HG03460 (cell line): Measurements from ENCODE around the gene PHIP.
"Not testable (repeated sequence)": the region's sequence is repeated elsewhere in the genome, so short reads cannot be mapped to it uniquely, and the experiment has no call there.

Source experiments
- ATAC-seq: cut with Tn5 transposase; IDR thresholded peaks from one replicate; pipeline ENCODE4 v1.9.1; 2021; ENCODE audit not compliant: unreplicated experiment

The PHIP gene

DNA sequence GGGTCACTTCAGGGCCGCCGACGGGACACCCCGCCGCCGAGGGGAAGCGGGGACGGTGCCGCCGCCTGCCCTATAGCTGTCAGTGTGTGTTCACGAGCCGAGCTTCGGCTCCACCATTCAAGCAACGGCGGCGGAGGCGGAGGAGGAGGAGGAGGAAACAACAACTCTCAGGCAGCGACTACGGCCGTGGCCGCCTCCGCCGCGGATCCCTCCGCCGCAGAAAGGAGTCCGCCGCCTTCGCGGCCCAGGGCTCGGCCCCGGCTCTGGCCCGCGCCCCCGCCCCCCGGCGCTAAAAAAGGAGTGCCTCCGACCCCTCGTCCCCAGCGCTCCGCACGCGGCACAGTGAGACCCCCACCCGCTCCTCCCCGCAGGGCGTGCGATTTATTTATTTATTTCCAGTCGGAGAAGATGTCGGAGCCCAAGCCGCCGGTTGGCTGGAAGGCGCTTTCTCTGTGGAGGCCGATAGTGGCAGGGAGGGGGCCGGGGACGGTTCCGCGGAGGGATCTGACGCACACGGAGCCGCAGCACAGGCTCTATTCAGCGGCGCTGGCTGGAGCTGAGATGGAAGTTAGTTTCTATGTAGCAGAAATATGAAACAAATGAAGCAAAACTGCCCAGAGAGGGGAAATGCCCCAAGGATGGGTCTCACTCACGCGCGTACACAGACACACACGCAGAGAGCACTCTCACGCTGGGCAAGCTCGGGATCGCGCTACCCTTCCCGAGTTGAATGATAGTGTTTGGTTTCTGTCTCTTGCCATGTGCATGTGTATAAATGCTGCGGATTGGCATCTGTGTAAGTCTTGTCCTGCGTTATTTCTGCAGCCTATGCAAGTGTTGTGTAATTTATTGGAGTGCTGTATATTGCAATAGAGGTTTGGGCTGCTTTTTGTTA, at the start of gene PHIP:
Gene PHIP, minus strand, starts transcription at position 180 of the 895 bp plus-strand sequence. CDS start 186 bp downstream, outside the sequence.
- ATAC-seq, result peak; percentile 66

DNA sequence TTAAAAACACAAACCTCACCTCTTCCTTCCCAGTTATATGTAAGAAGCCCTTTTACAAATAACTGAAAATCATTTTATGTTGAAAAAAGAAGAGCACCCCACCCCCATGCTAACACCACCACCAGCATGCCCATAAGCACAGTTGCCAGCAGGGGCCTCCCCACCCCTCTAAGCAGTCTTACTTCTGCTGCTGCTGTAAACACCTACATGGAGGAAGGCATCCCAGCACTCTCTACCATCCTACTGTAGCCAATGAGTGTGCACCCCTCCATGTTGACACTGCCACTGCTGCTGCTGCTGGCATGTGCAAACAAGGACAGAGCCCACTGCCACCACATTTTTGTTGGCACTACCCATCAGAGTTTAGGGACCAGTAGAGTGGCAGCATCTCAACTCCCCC, 49.6 kb upstream of the PHIP start:
- ATAC-seq, result no peak

DNA sequence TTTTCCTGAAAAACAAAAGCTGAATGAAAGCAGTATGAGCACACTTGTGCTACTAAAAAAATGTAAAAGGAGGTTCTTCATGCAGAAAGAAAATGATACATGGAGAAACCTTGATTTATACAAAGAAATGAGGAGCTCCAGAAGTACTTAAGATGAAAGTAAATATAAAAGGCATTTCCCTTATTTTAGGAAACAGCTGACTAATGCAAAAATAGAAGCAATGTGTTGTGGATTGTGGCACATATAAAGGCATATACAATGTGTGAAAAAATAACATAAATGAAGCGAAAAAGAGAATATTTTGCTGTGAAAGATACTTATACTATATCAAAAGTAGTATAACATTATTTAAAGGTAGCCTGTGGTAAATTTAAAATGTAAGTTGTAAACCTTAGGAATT, 41.2 kb upstream of the PHIP start:
- ATAC-seq, result no peak

DNA sequence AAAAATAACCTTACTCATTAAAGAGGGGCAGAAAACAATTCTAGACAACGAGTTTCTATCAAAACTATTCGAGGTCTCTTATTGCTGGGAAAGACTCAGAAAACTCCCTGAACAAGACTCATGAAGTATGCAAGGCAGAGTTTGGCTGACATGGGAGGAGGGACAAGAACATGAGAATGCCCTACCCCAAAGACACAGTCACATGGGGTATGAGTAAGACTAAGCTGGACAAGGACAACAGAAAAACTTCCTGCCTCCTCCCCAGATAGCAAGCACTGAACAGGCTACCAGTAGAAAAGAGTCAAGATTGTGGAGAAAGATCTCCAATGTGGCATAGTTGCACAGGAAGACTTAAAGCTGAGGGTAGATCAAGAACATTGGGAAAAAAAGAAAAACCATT, 39.7 kb upstream of the PHIP start:
- no peak for ATAC-seq

DNA sequence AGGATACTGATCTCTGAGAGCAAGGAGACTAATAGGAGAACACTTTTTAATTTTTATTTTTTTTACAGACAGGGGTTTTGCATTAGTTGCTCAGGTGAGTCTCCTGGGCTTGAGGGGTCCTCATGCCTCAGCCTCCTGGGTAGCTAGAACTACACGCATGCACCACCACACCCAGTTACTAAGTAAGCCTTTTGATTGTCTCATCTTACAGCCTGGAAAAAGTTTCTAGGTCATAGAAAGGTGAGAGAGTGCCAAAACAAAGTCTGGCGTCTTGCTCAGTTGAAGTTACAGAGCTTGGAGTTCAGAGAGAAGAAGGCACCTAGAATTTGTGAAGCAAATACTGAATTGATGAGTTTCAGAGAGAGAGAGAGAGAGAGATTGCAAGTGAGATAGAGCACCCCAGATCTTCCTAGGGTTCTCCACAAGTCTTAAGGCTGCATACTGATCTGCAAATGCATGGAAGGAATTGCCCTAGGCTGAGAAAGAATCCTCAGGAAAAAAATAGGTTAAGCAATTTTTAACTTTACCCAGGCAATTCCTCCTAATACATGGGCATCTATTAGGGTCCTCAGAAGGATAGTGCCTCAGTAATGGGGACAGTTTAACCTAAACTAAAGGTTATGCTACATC, 37.6 kb upstream of the PHIP start:
- no peak for ATAC-seq

DNA sequence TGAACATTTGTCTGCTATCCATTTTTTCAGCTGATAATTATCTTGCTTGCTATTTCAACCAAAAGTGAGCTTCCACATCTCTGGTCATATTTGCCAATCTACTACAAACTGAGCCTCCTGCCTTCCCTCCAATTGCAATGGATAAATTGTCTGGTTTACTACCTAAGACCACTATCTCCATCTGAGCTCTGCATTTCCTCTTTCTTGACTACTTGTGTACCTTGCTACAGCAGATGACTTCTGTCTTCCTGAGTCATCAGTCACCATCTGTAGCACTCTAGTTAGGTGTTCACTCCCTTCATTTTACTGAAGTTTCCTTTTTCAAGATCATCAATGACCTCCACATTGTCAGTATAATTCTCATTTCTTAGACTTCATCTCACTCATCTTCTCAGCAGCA, 33.5 kb upstream of the PHIP start:
- ATAC-seq, result no peak

DNA sequence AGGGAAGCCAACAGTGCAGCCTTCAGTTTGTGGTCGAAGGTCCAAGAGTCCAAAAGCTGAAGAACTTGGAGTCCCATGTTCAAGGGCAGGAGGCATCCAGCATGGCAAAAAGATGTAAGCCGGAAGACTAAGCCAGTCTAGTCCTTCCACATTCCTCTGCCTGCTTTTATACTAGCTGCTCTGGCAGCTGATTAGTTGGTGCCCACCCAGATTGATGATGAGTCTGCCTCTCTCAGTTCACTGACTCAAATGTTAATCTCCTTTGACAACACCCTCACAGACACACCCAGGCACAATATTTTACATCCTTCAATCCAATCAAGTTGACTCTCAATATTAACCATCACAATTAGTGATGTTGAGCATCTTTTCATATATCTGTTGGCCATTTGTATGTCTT, 23.1 kb upstream of the PHIP start:
- ATAC-seq, result no peak

DNA sequence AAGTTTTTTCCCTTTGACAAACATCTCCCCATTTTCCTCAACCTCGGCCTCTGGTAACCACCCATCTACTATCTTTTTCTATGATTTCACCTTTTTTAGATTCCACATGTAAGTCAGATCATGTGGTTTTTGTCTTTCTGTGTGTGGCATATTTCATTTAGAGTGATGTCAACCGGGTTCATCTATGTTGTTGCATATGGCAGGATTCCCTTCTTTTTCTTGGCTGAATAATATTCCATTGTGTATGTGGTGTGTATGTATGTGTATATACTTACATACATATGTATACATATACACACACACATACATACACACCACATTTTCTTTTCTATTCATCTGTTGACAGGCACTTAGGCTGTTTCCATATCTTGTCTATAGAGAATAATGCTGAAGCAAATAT, 22.2 kb upstream of the PHIP start:
- no peak for ATAC-seq

DNA sequence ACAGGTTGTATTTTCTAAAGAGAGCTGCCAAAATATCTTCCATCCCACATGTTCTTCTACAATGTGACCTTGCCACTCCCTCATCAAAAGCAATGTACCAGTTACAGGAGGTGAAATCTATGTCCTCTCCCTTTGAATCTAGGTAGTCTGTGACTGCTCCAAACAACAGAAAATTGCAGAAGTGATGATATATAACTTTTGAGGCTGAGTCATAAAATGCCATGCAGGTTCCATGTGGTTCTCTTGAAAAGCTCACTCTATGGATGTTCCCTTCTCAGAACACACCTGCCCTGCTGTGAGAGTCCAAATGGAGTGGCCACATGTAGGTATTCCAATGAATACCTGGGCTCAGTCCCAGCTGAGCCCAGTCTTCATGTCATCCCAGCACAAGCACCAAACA, 16.9 kb upstream of the PHIP start:
- no peak for ATAC-seq

DNA sequence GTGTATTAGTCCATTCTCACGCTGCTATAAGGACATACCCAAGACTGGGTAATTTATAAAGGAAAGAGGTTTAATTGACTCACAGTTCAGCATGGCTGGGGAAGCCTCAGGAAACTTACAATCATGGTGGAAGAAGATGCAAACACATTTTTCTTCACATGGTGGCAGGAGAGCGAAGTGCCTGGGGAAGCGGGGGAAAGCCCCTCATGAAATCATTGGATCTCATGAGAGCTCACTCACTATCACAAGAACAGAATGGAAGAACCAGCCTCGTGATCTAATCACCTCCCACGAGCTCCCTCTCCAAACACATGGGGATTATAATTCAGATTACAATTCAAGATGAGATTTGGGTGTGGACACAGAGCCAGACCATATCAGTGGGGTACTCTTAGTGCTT, 13.7 kb upstream of the PHIP start:
- ATAC-seq, result not testable (repeated sequence)

DNA sequence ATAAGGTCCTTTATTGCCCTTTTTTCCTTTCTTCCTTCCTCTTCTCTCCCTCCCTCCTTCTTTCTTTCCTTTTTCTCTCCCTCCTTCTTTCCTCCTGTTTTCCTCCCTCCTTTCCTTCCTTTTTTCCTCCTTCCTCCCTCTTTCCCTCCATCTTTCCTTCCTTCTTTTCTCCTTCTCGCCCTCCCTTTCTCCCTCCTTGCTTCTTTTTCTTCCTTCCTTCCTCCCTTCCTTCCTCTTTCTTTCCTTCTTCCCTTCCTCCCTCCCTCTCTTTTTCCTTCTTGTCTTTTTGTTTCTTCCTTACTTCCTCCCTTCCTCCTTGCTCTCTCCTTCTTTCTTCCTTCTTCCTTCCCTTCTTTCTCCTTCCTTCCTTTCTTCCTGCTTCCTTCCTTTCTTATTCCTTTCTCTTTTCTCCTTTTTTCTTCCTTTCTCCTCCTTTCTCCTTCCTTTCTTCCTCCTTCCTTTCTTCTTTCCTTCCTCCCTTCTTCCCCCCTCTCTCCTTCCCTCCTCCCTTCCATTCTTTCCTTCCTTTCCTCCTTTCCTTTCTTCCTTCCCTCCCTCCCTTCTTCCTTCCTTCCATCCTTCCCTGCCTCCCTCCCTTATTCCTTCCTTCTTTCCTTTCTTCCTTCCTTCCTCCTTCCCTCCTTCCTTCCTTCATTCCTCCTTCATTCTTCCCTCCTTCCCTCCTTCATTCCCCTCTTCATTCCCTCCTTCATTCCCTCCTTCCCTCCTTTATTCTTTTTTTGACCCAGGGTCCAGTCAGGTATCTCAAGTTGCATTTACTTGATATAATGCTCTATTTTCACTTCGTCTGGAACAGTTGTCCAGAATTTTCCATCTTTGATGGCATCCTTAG, 11.7 kb upstream of the PHIP start:
- no peak for ATAC-seq

DNA sequence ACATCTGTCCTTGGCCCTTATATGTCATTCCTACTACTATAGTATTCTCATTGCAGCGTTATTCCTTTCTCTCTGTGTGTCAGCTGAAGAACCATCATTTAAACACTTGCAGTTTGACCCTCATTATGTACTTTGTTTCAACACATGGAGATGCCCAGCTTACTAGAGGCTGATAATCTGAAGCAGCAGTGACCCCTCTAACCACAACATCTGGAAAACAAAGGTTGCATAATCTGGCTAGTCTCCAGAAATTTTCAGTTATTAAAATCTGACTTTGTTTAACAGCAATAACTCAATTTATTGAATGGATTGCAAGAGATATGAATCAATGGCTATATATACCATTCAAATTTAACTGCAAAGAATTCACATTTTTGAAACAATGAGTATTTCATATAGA, 6.6 kb upstream of the PHIP start:
- ATAC-seq, result no peak

DNA sequence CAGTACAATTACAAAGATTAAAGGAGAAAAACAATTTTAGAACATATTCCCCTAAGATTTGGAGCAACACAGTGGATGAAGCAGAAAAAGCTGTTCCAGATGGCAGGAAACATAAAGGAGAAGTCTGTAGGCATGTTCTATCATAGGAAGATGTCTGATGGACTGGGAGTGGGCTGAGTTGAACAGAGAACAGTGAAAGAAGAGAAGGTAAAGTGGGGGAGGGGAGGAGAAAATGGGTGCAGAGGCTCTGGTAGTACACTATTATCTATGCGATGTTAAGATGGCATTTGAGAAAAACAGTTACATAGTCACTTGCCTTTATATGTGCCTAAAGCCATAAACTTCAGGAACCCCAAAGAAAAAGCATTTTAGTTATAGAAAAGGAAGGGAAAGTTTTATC, 4.2 kb upstream of the PHIP start:
- ATAC-seq, result no peak

DNA sequence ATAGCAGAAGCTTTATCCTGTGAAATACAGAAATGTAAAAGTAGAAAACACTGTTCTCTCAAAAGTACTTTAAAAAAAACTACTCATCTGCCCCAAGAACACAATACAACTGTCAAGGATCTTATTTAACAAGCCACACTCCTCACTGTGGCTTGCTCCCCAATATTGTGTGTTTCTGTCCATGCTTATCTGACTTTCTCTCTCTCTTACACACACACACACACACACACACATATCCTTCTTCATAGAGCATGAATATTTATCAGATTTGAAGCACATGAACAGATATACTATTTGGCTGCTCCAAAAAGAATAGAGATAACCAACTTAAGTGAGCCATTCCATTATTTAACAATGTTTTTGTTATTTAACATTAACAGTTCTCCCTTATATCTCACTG, 3.6 kb upstream of the PHIP start:
- no peak for ATAC-seq

DNA sequence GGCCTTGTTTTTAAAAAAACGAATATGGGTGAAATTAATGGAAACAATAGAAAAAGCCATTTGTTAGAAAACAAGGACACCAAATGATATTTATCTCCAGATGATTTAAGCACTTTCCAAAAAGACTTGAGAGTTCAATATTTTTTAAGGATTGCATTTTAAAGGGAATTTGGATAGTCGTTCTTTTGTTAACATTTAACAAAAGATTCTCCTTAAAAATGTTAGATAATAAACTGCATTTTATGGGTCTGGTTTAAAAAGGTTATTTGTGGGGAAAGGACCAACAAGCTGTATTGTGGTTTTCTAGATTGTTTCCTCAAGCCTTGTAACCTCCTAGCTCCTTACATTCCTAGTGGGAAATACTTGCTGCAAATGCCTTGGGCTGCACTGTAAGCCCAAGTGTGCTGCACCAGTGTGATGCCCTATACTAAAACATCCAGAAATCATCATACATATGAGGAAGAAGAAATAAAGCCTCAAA, 1.5 kb upstream of the PHIP start:
- no peak for ATAC-seq

DNA sequence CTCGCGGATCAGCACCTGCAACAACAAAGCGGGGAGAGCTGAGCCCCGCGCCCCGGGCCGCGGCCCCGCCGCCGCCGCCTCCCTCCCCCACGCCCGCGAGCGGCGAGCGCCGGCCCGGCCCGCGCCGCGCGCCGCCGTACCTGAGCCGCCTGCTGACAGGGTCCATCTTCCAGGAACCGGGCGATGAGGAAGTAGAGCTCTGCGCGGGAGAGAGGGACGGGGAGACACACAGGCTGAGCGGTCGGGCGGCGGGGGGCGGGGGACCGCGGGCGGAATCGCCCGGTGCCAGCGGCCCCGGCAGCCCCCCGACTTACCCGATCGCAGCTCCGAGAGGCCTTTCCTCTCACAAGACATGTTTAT, 359 bp downstream of the PHIP start:
- peak; percentile 24 for ATAC-seq

DNA sequence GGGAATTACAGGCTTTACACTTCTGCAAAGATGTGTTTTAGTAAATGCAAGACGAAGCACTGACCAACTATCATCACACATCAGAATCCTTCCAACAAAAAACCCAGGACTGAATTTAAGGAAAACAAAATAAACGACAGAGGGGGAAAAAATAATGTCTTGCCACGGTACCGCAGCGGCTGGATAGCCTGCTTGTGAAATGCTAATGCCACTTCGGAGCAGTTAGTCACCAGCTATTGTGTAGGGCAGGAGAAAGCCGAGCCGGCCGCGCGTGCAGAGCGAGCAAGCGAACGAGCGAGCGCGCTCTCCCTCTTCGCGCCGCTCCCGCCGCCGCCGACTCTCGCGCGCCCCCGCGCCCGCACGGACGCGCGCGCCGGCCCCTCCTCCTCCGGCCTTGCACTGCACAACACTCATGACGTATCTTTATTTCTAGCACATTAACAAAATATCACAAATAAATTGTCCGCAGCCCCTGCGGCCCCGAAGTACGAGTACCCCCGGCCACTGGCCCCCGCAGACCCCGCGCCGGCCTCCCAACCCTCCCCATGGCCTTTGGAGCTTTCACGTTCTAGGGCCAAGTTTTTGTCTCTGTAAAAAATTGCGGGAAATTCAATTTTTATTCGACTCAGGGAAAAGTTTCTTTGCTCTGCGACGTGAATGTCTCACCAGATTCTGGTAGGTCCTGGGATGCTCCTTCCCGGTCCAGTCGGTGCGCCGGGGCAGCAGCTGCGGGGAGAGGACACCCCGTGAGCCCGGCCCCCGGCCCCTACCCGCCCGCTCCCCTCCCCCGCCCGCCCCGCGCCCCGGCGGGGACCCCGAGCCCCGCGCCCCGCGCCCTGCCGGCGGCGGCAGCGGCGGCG, 1.0 kb downstream of the PHIP start:
- peak; percentile 51 for ATAC-seq

DNA sequence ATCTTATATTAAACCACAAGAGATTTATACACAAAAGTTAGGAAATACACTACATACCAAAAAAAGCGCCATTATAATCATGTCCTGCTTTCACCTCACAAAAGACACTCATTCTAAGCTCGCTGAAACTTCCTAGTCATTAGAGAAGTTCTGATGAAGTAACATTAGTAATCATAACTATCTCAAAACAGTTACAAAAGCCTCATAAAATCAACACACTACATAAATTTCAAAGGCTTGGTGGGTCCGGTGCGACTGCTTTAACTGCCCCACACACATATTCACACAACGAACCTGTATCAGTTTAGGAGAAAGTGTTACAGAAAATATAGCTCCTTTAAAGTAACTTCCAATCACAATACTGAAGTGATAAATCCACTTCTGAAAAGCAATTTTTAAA, 1.9 kb downstream of the PHIP start:
- no peak for ATAC-seq

DNA sequence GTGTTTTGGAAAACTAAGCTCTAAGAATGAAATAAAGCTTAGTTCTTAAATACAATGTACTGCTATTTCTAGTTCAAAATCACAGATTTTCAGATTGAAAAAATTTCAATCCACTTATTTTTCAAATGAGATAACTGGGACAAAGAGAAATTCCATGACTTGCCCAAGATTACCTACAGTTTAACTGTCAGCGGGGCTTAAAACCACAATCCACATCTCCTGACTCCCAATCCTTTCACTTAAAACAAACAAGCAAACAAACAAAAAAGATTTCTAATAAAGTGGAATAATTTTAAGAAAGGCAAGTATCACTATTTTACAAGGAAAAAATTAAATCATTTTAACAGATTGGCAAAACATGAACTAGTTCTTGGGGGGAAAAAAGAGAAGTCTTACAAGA, 4.2 kb downstream of the PHIP start:
- no peak for ATAC-seq

DNA sequence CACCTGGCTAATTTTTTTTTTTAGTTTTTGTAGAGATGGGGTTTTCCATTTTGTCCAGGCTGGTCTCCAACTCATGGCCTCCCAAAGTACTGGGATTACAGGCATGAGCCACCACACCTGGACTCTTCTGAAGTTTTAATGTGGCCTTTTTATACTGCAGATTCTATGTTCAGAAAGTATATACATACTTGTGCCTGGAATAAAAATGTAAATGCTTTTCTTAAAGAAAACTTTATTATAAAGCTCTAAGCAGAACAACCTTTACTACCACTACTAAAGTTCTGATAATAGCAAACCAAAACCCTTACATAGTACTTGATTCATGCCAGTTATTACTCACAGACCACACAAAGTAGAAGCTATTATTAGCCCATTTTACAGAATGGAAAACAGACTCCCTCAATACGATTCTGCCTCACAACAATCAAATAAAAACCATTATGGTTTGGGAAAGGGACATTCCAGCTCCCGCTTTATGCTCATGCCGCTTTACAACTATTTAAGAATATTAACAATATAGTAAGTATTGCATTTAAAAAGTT, 5.3 kb downstream of the PHIP start:
- no peak for ATAC-seq
